Colonic mucosa (tissue), 4 donors: ENCODE data around the gene CERCAM. TPM values are rescaled to one million over a fixed set of nuclear protein-coding genes. Genes with fewer than 3 reads are reported as not detected.

ENCODE experiments used
- DNase-seq: peaks from one replicate; pipeline ENCODE4 v3.0.0-alpha.2; 2020
- H3K27ac ChIP-seq: fragments of 200-600 bp; one replicate; pipeline ENCODE4 v1.8.0; 2021
- H3K27me3 ChIP-seq: fragments of 200-600 bp; one replicate; pipeline ENCODE4 v1.8.0; 2021
- H3K36me3 ChIP-seq: fragments of 200-600 bp; one replicate; pipeline ENCODE4 v1.8.0; 2021
- H3K4me1 ChIP-seq: fragments of 200-600 bp; one replicate; pipeline ENCODE4 v1.8.0; 2021; ENCODE audit warnings: mild to moderate bottlenecking
- H3K4me3 ChIP-seq: fragments of 200-600 bp; one replicate; pipeline ENCODE4 v1.8.0; 2021
- H3K9ac ChIP-seq, 2 donors: one replicate each; pipeline ENCODE4 v1.7.0; 2013; ENCODE audit warnings: control low read depth in 2 of 2, low read depth in 2 of 2, low read length in 2 of 2
- H3K9me3 ChIP-seq: fragments of 200-600 bp; one replicate; pipeline ENCODE4 v1.8.0; 2021
- intact Hi-C: fragments of 100-400 bp; cut with DNase I; formaldehyde crosslinking; loops from one replicate; pipeline ENCODE4 v1.14.1; 2022
- total RNA-seq, 2 donors: library from RNA; stranded (reverse); fragmentation: NEBNext Ultra II Directional in 1 of 2; extraction: Animal tissue kit (Norgen Biotek cat#: 25700) in 1 of 2; gene quantifications; one replicate each; pipeline ENCODE4 v1.2.1, GENCODE V29; 2021
- TF ChIP-seq, protein P1 (sequence below): fragments of 200-600 bp; IDR thresholded peaks from one replicate; pipeline ENCODE4 v1.8.0; 2022; ENCODE audit warnings: antibody characterized with exemption, mild to moderate bottlenecking
- donor health status: healthy.
- donor health status: DM: no; HTN: no; CAD: no.
- donor health status: DM: no; HTN: no; CAD: no.

Gene CERCAM
- total RNA-seq, 2 donors from 2014 or later = 4.9 to 9.3 TPM

GRCh38 chr9:128475867-128476266 lies 55.2 kb downstream of the CERCAM start:
- no peak for DNase-seq
- no peaks in the 10 kb centered on the region for H3K27me3 ChIP-seq
- TF ChIP-seq, protein P1, sequence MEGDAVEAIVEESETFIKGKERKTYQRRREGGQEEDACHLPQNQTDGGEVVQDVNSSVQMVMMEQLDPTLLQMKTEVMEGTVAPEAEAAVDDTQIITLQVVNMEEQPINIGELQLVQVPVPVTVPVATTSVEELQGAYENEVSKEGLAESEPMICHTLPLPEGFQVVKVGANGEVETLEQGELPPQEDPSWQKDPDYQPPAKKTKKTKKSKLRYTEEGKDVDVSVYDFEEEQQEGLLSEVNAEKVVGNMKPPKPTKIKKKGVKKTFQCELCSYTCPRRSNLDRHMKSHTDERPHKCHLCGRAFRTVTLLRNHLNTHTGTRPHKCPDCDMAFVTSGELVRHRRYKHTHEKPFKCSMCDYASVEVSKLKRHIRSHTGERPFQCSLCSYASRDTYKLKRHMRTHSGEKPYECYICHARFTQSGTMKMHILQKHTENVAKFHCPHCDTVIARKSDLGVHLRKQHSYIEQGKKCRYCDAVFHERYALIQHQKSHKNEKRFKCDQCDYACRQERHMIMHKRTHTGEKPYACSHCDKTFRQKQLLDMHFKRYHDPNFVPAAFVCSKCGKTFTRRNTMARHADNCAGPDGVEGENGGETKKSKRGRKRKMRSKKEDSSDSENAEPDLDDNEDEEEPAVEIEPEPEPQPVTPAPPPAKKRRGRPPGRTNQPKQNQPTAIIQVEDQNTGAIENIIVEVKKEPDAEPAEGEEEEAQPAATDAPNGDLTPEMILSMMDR = no peak
- no peaks in the 10 kb centered on the region for H3K4me1 ChIP-seq
- H3K9me3 ChIP-seq = no peaks in the 10 kb centered on the region
- no peak overlapping the region for H3K27ac ChIP-seq
- intact Hi-C loops = no loop called here
- no peak overlapping the region for H3K4me3 ChIP-seq
- H3K36me3 ChIP-seq = peaks cover 4% of the 10 kb centered on the region
- H3K9ac ChIP-seq = no peak overlapping the region

DNA sequence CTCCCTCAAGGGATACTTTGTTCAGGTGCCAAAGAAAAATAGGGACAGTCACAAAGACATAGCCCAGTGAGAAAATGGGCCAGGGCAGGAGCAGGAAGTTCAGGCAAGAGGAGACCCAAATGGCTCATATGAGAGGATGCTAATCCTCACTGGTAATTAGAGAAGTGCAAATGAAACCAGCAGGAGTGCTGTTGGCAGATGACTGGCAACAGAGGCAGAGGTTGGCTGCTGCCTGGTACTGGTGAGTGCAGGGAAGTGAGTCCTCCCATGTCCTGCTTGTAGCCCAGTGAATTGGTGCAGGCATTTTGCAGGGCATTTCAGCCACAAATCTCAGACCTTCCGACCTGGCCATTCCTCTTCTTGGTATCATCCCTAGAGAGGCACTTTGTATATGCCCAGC lies 58.6 kb downstream of the CERCAM start:
- TF ChIP-seq, protein P1 = no peak
- Histone ChIP-seq H3K27me3 (no peaks in the 10 kb centered on the region), H3K4me1 (no peaks in the 10 kb centered on the region), H3K9me3 (no peaks in the 10 kb centered on the region), H3K4me3 (no peak overlapping the region), H3K36me3 (peaks cover 4% of the 10 kb centered on the region), H3K27ac (no peak overlapping the region), H3K9ac (no peak overlapping the region)
- intact Hi-C loops = no loop called here
- no peak for DNase-seq

- intact Hi-C loops = no loop called here
- H3K4me3 ChIP-seq = no peak overlapping the region
- no peak overlapping the region for H3K9ac ChIP-seq
- no peaks in the 10 kb centered on the region for H3K4me1 ChIP-seq
- TF ChIP-seq, protein P1 = no peak
- no peak overlapping the region for H3K27ac ChIP-seq
- no peaks in the 10 kb centered on the region for H3K9me3 ChIP-seq
- H3K36me3 ChIP-seq = peaks cover 4% of the 10 kb centered on the region
- H3K27me3 ChIP-seq = no peaks in the 10 kb centered on the region
- DNase-seq = no peak
These were observed 60.9 kb downstream of the CERCAM start for GRCh38 chr9:128481561-128481960.

- Histone ChIP-seq H3K4me1 (no peaks in the 10 kb centered on the region), H3K9me3 (no peaks in the 10 kb centered on the region), H3K9ac (no peak overlapping the region), H3K27ac (no peak overlapping the region), H3K27me3 (no peaks in the 10 kb centered on the region), H3K4me3 (no peak overlapping the region), H3K36me3 (peaks cover 4% of the 10 kb centered on the region)
- no peak for DNase-seq
- intact Hi-C loops = no loop called here
- TF ChIP-seq, protein P1 = no peak
These were observed 61.5 kb downstream of the CERCAM start for GRCh38 chr9:128482186-128482585.

- H3K36me3 ChIP-seq = no peaks in the 10 kb centered on the region
These were observed 64.2 kb downstream of the CERCAM start for GRCh38 chr9:128484686-128485413.

More at GRCh38 chr9:128484686-128485413, 64.2 kb downstream of the CERCAM start:
- Histone ChIP-seq H3K9ac (no peak overlapping the region), H3K9me3 (no peaks in the 10 kb centered on the region), H3K4me3 (no peak overlapping the region), H3K27me3 (no peaks in the 10 kb centered on the region), H3K27ac (no peak overlapping the region), H3K4me1 (no peaks in the 10 kb centered on the region)
- DNase-seq = no peak
- intact Hi-C loops = no loop called here
- TF ChIP-seq, protein P1 = no peak
